Smooth muscle cell (in vitro differentiated cells): Measurements from ENCODE around the gene MRPL34. TPM values are rescaled to one million over a fixed set of nuclear protein-coding genes. Genes with fewer than 3 reads are reported as not detected.

Experiments
- DNase-seq: peaks from one replicate; lab custom pipeline; 2025; ENCODE audit not compliant: unreplicated experiment; lab: John Stamatoyannopoulos, UW
- H2AFZ ChIP-seq: fragments of 200-600 bp; sonication (generic); 2 replicates; pipeline ENCODE4 v1.6.0; 2016; ENCODE audit warnings: antibody characterized with exemption, low read depth, mild to moderate bottlenecking
- H3F3A ChIP-seq: fragments of 200-600 bp; sonication (generic); 2 replicates; pipeline ENCODE4 v1.6.0; 2017; ENCODE audit warnings: antibody characterized with exemption, low read depth
- H3K27ac ChIP-seq: fragments of 200-600 bp; sonication (generic); 2 replicates; pipeline ENCODE4 v1.5.1; 2016; ENCODE audit warnings: low read depth, mild to moderate bottlenecking
- H3K27me3 ChIP-seq: fragments of 200-600 bp; sonication (generic); 2 replicates; pipeline ENCODE4 v1.6.1; 2016; ENCODE audit warnings: low read depth, mild to moderate bottlenecking
- H3K36me3 ChIP-seq: fragments of 200-600 bp; sonication (generic); 2 replicates; pipeline ENCODE4 v1.5.1; 2016; ENCODE audit warnings: low read depth
- H3K4me1 ChIP-seq: fragments of 200-600 bp; sonication (generic); 2 replicates; pipeline ENCODE4 v1.5.1; 2016; ENCODE audit warnings: low read depth
- H3K4me2 ChIP-seq: fragments of 200-600 bp; sonication (generic); 2 replicates; pipeline ENCODE4 v1.6.0; 2016; ENCODE audit warnings: mild to moderate bottlenecking
- H3K4me3 ChIP-seq: fragments of 200-600 bp; sonication (generic); 2 replicates; pipeline ENCODE4 v1.5.1; 2016; ENCODE audit warnings: mild to moderate bottlenecking
- H3K79me2 ChIP-seq: fragments of 200-600 bp; sonication (generic); 2 replicates; pipeline ENCODE4 v1.6.0; 2016; ENCODE audit warnings: low read depth, mild to moderate bottlenecking
- H3K9ac ChIP-seq: fragments of 200-600 bp; sonication (generic); 2 replicates; pipeline ENCODE4 v1.6.0; 2016; ENCODE audit warnings: low read depth
- H3K9me3 ChIP-seq: fragments of 200-600 bp; sonication (generic); replicated peaks from 2 replicates; pipeline ENCODE4 v1.5.1; 2016; ENCODE audit warnings: low read depth
- H4K20me1 ChIP-seq: fragments of 200-600 bp; sonication (generic); 2 replicates; pipeline ENCODE4 v1.6.0; 2016; ENCODE audit warnings: low read depth
- CTCF ChIP-seq: fragments of 200-600 bp; sonication (generic); IDR thresholded peaks from 2 replicates; pipeline ENCODE4 v1.5.1; 2017; ENCODE audit warnings: borderline replicate concordance, mild to moderate bottlenecking, antibody characterized with exemption; ENCODE audit not compliant: insufficient read depth, poor library complexity, severe bottlenecking
- WGBS: methylation state at CpG from one replicate; pipeline ENCODE4 v1.1.7; 2016; ENCODE audit warnings: low lambda C conversion rate; 5-methylcytosine and 5-hydroxymethylcytosine counted together
- polyA plus RNA-seq: library from polyadenylated mRNA; unstranded; fragments of >200 nt; fragmentation: Nextera tagmentation; extraction: Ambion mirVana; gene quantifications from 2 replicates; pipeline ENCODE4 v1.2.1, GENCODE V29; 2016
- total RNA-seq: library from RNA; depleted of rRNA; stranded (reverse); fragments of >200 nt; gene quantifications from 2 replicates; pipeline ENCODE4 v1.2.3, GENCODE V29; 2014

MRPL34 gene
- total and polyA plus RNA-seq, 2 experiments from 2014 or later = 67.2 to 78.6 TPM

GRCh38 chr19:17323964-17324332 is 18.3 kb downstream of the MRPL34 start:
- Histone ChIP-seq H3K4me1 (peaks cover 18% of the 10 kb centered on the region), H3K9me3 (no peaks in the 10 kb centered on the region), H3F3A (peaks cover 5% of the 10 kb centered on the region), H2AFZ (no peak overlapping the region), H3K36me3 (no peaks in the 10 kb centered on the region), H3K4me2 (no peak overlapping the region), H4K20me1 (peaks cover 11% of the 10 kb centered on the region), H3K79me2 (no peaks in the 10 kb centered on the region), H3K4me3 (no peak overlapping the region), H3K9ac (no peak overlapping the region), H3K27me3 (peaks cover 5% of the 10 kb centered on the region), H3K27ac (no peak overlapping the region)
- TF ChIP-seq CTCF = no peak
- no peak for DNase-seq
- WGBS = 92% methylated on average over 7 of the region's 7 CpGs

GRCh38 chr19:17324357-17325114 is 18.9 kb downstream of the MRPL34 start:
- no peak for TF ChIP-seq CTCF
- DNase-seq = no peak
- H2AFZ ChIP-seq = no peak overlapping the region
- peaks cover 11% of the 10 kb centered on the region for H3K27me3 ChIP-seq
- H3K27ac ChIP-seq = no peak overlapping the region
- no peak overlapping the region for H3K4me2 ChIP-seq
- H3F3A ChIP-seq = peaks cover 5% of the 10 kb centered on the region
- WGBS = 94% methylated on average over 28 of the region's 28 CpGs
- H3K79me2 ChIP-seq = no peaks in the 10 kb centered on the region
- no peak overlapping the region for H3K4me3 ChIP-seq
- no peaks in the 10 kb centered on the region for H3K36me3 ChIP-seq
- no peak overlapping the region for H3K9ac ChIP-seq
- H4K20me1 ChIP-seq = peaks cover 15% of the 10 kb centered on the region
- H3K4me1 ChIP-seq = peaks cover 20% of the 10 kb centered on the region
- H3K9me3 ChIP-seq = no peaks in the 10 kb centered on the region

- peaks cover 21% of the 10 kb centered on the region for H4K20me1 ChIP-seq
- no peaks in the 10 kb centered on the region for H3K9me3 ChIP-seq
- peaks cover 20% of the 10 kb centered on the region for H3K4me1 ChIP-seq
- no peak overlapping the region for H2AFZ ChIP-seq
- WGBS = 99% methylated on average over 20 of the region's 20 CpGs
- no peak overlapping the region for H3K4me2 ChIP-seq
- DNase-seq = no peak
- no peak overlapping the region for H3K27ac ChIP-seq
- peaks cover 17% of the 10 kb centered on the region for H3K27me3 ChIP-seq
- no peak for TF ChIP-seq CTCF
- H3K79me2 ChIP-seq = no peaks in the 10 kb centered on the region
- peaks cover 5% of the 10 kb centered on the region for H3F3A ChIP-seq
- no peak overlapping the region for H3K9ac ChIP-seq
- H3K4me3 ChIP-seq = no peak overlapping the region
- no peaks in the 10 kb centered on the region for H3K36me3 ChIP-seq
Observed at GRCh38 chr19:17325133-17325532, 19.5 kb downstream of the MRPL34 start.

GRCh38 chr19:17325881-17326594 is 20.4 kb downstream of the MRPL34 start:
- DNase-seq = no peak
- H3K36me3 ChIP-seq = no peaks in the 10 kb centered on the region
- 92% methylated on average over 17 of the region's 17 CpGs for WGBS
- H3F3A ChIP-seq = peaks cover 5% of the 10 kb centered on the region
- H3K4me3 ChIP-seq = no peak overlapping the region
- no peak overlapping the region for H3K9ac ChIP-seq
- no peaks in the 10 kb centered on the region for H3K79me2 ChIP-seq
- H3K9me3 ChIP-seq = no peaks in the 10 kb centered on the region
- H3K4me2 ChIP-seq = no peak overlapping the region
- H2AFZ ChIP-seq = no peak overlapping the region
- H3K27me3 ChIP-seq = peaks cover 24% of the 10 kb centered on the region
- H3K27ac ChIP-seq = no peak overlapping the region
- peaks cover 23% of the 10 kb centered on the region for H4K20me1 ChIP-seq
- TF ChIP-seq CTCF = no peak
- peaks cover 20% of the 10 kb centered on the region for H3K4me1 ChIP-seq
